Keratinocyte (primary cell): Measurements from ENCODE around the gene EME1. TPM values are rescaled to one million over a fixed set of nuclear protein-coding genes. Genes with fewer than 3 reads are reported as not detected.
A peak's percentile ranks its signal among the peaks of the same experiment; 100 is the strongest.

ENCODE experiments used
- DNase-seq: peaks from one replicate; pipeline ENCODE4 v3.0.0-alpha.2; 2011; ENCODE audit warnings: low read depth, missing footprints, low spot score
- FAIRE-seq: peaks from 2 replicates; lab custom pipeline; 2011; peaks lifted over from hg19 to GRCh38; lab: Jason Lieb, UNC
- H2AFZ ChIP-seq: 2 replicates; pipeline ENCODE4 v1.6.0; 2012; ENCODE audit warnings: low read length, control low read depth, inconsistent platforms; ENCODE audit not compliant: control insufficient read depth
- H3K27ac ChIP-seq: 2 replicates; pipeline ENCODE4 v1.5.1; 2011; ENCODE audit warnings: low read length; ENCODE audit not compliant: control insufficient read depth, insufficient read depth
- H3K27me3 ChIP-seq: 3 replicates; pipeline ENCODE4 v1.6.0; 2011; ENCODE audit warnings: low read length; ENCODE audit not compliant: control insufficient read depth, insufficient read depth; ENCODE audit errors: extremely low read depth
- H3K36me3 ChIP-seq, 2 experiments: 2 replicates in 1 of 2; 3 replicates in 1 of 2; pipeline ENCODE4 v1.5.1; 2011; ENCODE audit warnings: low read length in 2 of 2, mild to moderate bottlenecking in 1 of 2; ENCODE audit not compliant: control insufficient read depth in 2 of 2, insufficient read depth in 2 of 2; ENCODE audit errors: extremely low read depth in 1 of 2
- H3K4me1 ChIP-seq: 3 replicates; pipeline ENCODE4 v1.5.1; 2011; ENCODE audit warnings: low read length; ENCODE audit not compliant: control insufficient read depth, insufficient read depth; ENCODE audit errors: extremely low read depth
- H3K4me2 ChIP-seq: 3 replicates; pipeline ENCODE4 v1.6.0; 2011; ENCODE audit warnings: low read depth, low read length; ENCODE audit not compliant: control insufficient read depth, insufficient read depth; ENCODE audit errors: extremely low read depth
- H3K4me3 ChIP-seq, 3 experiments: fragments of 200-600 bp in 1 of 3; sonication (generic) in 1 of 3; 2 replicates in 2 of 3; 3 replicates in 1 of 3; pipeline ENCODE4 v1.5.1; 2011 to 2016; ENCODE audit warnings: low read length in 3 of 3, mild to moderate bottlenecking in 3 of 3, control low read depth in 2 of 3, inconsistent platforms in 1 of 3, low read depth in 1 of 3, mixed read lengths in 1 of 3, mixed run types in 1 of 3, moderate library complexity in 1 of 3; ENCODE audit not compliant: control insufficient read depth in 2 of 3, insufficient read depth in 2 of 3; ENCODE audit errors: extremely low read depth in 1 of 3
- H3K79me2 ChIP-seq: 2 replicates; pipeline ENCODE4 v1.6.0; 2012; ENCODE audit warnings: low read length; ENCODE audit not compliant: control insufficient read depth, insufficient read depth
- H3K9ac ChIP-seq: 3 replicates; pipeline ENCODE4 v1.6.0; 2011; ENCODE audit warnings: low read length; ENCODE audit not compliant: control insufficient read depth, insufficient read depth; ENCODE audit errors: extremely low read depth
- H3K9me1 ChIP-seq: 3 replicates; pipeline ENCODE4 v1.6.0; 2011; ENCODE audit warnings: low read length; ENCODE audit not compliant: control insufficient read depth, insufficient read depth; ENCODE audit errors: extremely low read depth
- H3K9me3 ChIP-seq: 2 replicates; pipeline ENCODE4 v1.5.1; 2012; ENCODE audit warnings: low read depth, low read length; ENCODE audit not compliant: control insufficient read depth
- H4K20me1 ChIP-seq: 3 replicates; pipeline ENCODE4 v1.6.0; 2011; ENCODE audit warnings: low read length; ENCODE audit not compliant: control insufficient read depth, insufficient read depth; ENCODE audit errors: extremely low read depth
- CTCF ChIP-seq, 3 experiments: IDR thresholded peaks in 1 of 3; conservative IDR thresholded peaks in 1 of 3; optimal IDR thresholded peaks in 1 of 3; 2 replicates in 2 of 3; 3 replicates in 1 of 3; pipeline versions ENCODE3 to v1.5.1; 2011; ENCODE audit warnings: low read length in 3 of 3, mild to moderate bottlenecking in 3 of 3, moderate library complexity in 2 of 3, control low read depth in 1 of 3, inconsistent platforms in 1 of 3; ENCODE audit not compliant: insufficient read depth in 2 of 3; ENCODE audit errors: extremely low read depth in 1 of 3
- EZH2 ChIP-seq: IDR thresholded peaks from one replicate; pipeline ENCODE4 v1.6.1; 2012; ENCODE audit warnings: inconsistent platforms, mild to moderate bottlenecking, low read length, moderate library complexity
- dilution Hi-C: fragments of 300-500 bp; cut with MboI; formaldehyde crosslinking; loops from one replicate; pipeline ENCODE4 v1.7.0; 2020; ENCODE audit warnings: low sequenced_read_pairs; ENCODE audit not compliant: extremely low pct_ligation_motif_present
- polyA plus RNA-seq, 5 experiments: library from polyadenylated mRNA; depleted of rRNA in 3 of 5; stranded (reverse) in 3 of 5; stranded (forward) in 1 of 5; unstranded in 1 of 5; fragments of >200 nt; gene quantifications; 1 replicate in 1 of 5; 2 replicates in 3 of 5; 3 replicates in 1 of 5; pipeline versions ENCODE4 v1.2.1 to v1.2.3, GENCODE V29; 2011 to 2012; ENCODE audit warnings: missing spikeins in 2 of 5, low read depth in 1 of 5, low replicate concordance in 1 of 5

EME1 gene
- polyA plus RNA-seq, 1 donor (not counting 4 experiments of a cell fraction or from before 2014, with no cell fraction given), result 4.7 TPM

GRCh38 chr17:50393700-50394099 lies 20.7 kb downstream of the EME1 start:
- dilution Hi-C loops, result no loop called here
- H3K9ac ChIP-seq, result no peak overlapping the region
- peaks cover 17% of the 10 kb centered on the region for H3K4me1 ChIP-seq
- H3K4me2 ChIP-seq, result no peak overlapping the region
- TF ChIP-seq EZH2 (no peak), CTCF (optimal IDR thresholded peaks at IDR 0.05 in 1 of 3, IDR thresholded peaks at IDR 0.05 in 1 of 3, conservative IDR thresholded peaks at IDR 0.05 in 1 of 3; ENCODE audit: extremely low read depth in 1 of 3, insufficient read depth in 2 of 3, low read length in 3 of 3) (no peak)
- no peak overlapping the region for H2AFZ ChIP-seq
- H3K9me3 ChIP-seq, result no peaks in the 10 kb centered on the region
- peaks cover 35 to 60% of the 10 kb centered on the region in 2 experiments for H3K36me3 ChIP-seq
- H3K4me3 ChIP-seq, result no peak overlapping the region
- H3K27ac ChIP-seq, result no peak overlapping the region
- no peaks in the 10 kb centered on the region for H3K27me3 ChIP-seq
- DNase-seq (no peak), FAIRE-seq (no peak)
- H3K9me1 ChIP-seq, result no peaks in the 10 kb centered on the region
- H4K20me1 ChIP-seq, result peaks cover 9% of the 10 kb centered on the region
- peaks cover 77% of the 10 kb centered on the region for H3K79me2 ChIP-seq

- H3K9me3 ChIP-seq, result no peaks in the 10 kb centered on the region
- no peak overlapping the region for H2AFZ ChIP-seq
- TF ChIP-seq EZH2, result no peak
- peak in 1 of 3 experiments; percentile 8 for TF ChIP-seq CTCF (optimal IDR thresholded peaks at IDR 0.05 in 1 of 3, IDR thresholded peaks at IDR 0.05 in 1 of 3, conservative IDR thresholded peaks at IDR 0.05 in 1 of 3; ENCODE audit: extremely low read depth in 1 of 3, insufficient read depth in 2 of 3, low read length in 3 of 3)
- peaks cover 69% of the 10 kb centered on the region for H3K79me2 ChIP-seq
- peaks cover 29 to 54% of the 10 kb centered on the region in 2 experiments for H3K36me3 ChIP-seq
- no peak overlapping the region for H3K27ac ChIP-seq
- H3K4me2 ChIP-seq, result peak overlapping the region; percentile 95
- H3K4me1 ChIP-seq, result peaks cover 17% of the 10 kb centered on the region
- peak overlapping the region in 2 of 3 experiments; percentile 16 to 30 for H3K4me3 ChIP-seq
- H4K20me1 ChIP-seq, result peaks cover 8% of the 10 kb centered on the region
- H3K9ac ChIP-seq, result peak overlapping the region; percentile 36
- dilution Hi-C loops, result no loop called here
- H3K9me1 ChIP-seq, result no peaks in the 10 kb centered on the region
- DNase-seq (no peak), FAIRE-seq (no peak)
- no peaks in the 10 kb centered on the region for H3K27me3 ChIP-seq
Observed at GRCh38 chr17:50394711-50395110, 21.7 kb downstream of the EME1 start.
